Sciatic nerve (tissue), 2 donors: Measurements from ENCODE around the gene TMEM151B. TPM values are rescaled to one million over a fixed set of nuclear protein-coding genes. Genes with fewer than 3 reads are reported as not detected.

Source experiments
- ATAC-seq: fragments of 200-7000 bp; cut with Tn5 transposase; one replicate; pipeline ENCODE4 v1.9.1; 2020; ENCODE audit warnings: mild to moderate bottlenecking, moderate library complexity
- DNase-seq: peaks from one replicate; pipeline ENCODE4 v3.0.0-alpha.2; 2020; ENCODE audit warnings: low spot score
- intact Hi-C: fragments of 100-400 bp; cut with DNase I; formaldehyde crosslinking; loops from one replicate; pipeline ENCODE4 v1.14.2; 2022
- total RNA-seq: library from RNA; stranded (reverse); fragmentation: NEBNext Ultra II Directional; extraction: Animal tissue kit (Norgen Biotek cat#: 25700); gene quantifications from one replicate; pipeline ENCODE4 v1.2.1, GENCODE V29; 2021
- donor health status: DM: no; HTN: no; CAD: no.
- donor health status: DM: no; HTN: no; CAD: no.

TMEM151B gene
- not detected for total RNA-seq

GRCh38 chr6:44269921-44270525 lies at the start of gene TMEM151B:
Gene TMEM151B, plus strand, starts transcription at chr6:44270450. Its CDS starts 293 bp downstream, at chr6:44270743.
- no peak for DNase-seq
- intact Hi-C loops: loop anchor here (5.0 kb wide), 1 partner anchor 1598 kb away; no protein-coding TSS in a partner anchor
- no peak for ATAC-seq

- no peak for ATAC-seq
- DNase-seq: no peak
- intact Hi-C loops: loop anchor here (1.0 kb wide), 1 partner anchor 45 kb away; no protein-coding TSS in a partner anchor
Measured at GRCh38 chr6:44220913-44221290, 49.3 kb upstream of the TMEM151B start.

DNA sequence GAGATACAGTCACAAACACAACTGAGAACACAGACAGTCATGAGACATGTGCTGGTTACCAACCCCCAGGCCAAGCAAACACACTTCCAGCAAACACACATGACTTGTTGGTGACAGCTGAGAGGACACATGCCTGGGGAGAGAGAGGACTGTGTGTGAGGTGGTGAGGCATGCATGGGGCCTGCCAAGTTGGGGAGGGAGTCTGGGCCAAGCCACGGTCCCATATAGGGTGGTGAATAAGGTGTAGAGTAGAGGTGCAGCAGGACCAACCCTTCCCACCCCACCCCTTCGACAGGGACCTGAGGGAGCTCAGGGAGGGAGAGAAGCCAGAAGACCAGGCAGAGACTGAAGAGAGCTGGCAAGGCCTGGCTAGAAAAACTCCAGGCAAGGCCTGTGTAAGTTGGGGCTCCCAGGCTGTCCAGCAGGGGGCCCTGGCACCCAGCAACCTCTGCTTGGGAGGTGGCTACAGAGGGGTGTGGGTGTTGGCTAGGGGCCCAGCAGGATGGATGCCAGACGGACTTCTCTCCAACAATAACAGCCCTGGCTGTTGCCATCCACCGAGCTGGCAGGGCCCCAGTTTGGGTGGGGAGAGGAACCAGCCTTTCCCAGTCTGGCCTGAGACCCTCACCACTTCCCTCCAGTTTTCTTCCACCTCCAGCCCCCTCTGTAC lies 48.8 kb upstream of the TMEM151B start:
- intact Hi-C loops: no loop called here
- ATAC-seq: peak; percentile 66

DNA sequence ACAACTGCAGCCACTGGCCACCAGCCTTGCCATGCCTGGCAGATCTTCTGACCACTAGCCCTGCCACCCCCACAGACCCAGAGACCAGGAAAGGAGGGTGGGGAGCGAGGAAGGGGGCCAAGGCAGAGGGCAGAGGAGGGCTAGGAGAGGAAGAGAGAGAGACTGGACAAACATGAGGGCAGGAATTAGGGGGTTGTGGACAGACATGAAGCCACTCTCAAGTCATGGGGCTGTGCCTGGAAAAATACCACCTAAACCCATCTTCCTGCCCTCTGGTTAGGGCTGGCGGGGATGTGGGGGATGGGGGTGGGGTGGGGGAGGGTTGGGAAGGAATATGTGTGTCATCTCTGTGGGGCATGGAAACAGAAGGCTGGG lies 48.3 kb upstream of the TMEM151B start:
- ATAC-seq: no peak
- DNase-seq: no peak
- intact Hi-C loops: no loop called here

More for the DNA sequence above, 48.8 kb upstream of the TMEM151B start:
- DNase-seq: peak; percentile 94

DNA sequence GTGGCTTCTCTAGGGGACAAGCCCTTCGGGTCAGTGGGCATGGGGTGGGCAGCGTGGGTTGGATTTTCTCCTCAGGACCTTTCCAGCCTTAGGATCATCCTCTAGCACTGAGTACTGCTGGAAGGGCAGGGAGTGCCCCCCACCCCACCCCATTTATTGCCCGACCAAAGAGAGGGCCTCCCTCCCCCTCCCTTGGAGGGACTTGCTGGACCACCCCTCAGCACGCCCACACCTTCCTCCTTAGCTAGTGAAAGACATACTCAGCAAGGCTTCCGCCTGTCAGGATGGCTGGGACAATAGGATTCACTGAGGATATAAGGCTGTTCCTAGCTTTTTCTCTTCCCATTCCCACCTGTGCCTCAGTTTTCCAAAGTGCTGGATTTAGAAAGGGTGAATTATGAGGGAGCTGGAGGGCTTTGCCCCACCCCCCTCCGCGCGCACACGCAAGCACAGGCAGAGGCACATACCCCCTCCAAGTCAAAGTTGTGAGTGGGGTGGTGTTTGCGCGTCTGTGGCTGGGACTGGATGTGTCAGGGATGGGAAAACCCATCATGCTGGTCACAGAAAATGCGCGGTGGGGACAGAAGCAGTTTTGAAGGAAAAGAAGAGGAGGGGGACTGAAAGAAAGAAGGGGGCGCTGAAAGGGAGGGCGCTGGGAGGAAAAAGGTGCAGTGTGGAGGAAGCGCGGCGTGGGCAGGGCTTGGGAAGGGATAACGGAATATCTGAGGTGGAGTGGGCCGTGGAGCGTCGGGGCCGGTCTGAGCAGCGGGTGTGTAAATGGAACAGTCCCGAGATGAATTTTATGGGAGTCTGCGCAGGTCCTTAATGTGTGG lies 47.5 kb upstream of the TMEM151B start:
- intact Hi-C loops: no loop called here
- ATAC-seq (peak; percentile 1), DNase-seq (no peak)

DNA sequence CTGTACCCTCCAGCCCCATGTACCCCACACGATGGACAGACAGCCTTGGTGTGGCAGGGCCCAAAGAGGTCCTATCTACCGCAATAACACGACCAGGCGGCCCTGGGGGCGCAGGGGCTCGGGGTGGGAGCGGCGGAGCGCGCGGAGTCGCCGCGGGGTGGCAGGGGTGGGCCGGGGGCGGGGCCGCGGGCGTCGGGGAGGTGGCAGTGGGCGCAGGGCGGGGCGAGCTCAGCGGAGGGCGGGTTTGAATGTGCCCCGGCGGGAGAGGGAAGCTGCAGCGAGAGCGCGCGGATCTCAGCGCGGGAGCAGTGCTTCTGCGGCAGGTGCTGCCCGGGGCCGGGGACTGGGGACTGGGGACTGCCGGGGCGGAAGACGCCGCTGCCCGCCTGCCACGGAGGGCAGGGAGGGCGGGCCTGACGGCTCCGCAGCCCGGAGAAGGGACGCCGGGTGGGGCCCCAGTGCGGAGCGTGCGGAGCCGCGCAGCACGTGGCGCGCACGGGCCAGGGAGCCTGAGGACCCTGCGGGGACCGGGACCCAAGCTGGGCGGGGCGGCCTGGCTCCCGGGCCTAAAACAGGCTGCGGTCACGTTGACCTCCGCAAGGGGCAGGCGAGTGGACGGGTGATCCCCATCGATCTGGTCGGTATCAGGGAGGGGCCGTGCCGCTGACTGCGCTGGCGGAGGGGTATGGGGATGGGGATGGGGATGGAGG lies 46.8 kb upstream of the TMEM151B start, which contains the start of gene SLC29A1:
Gene SLC29A1 (plus strand): TSS at position 277 of the 710 bp plus-strand sequence. CDS start 3,719 bp downstream, outside the sequence.
- DNase-seq (peak; percentile 89), ATAC-seq (peak; percentile 9)
- intact Hi-C loops: no loop called here

DNA sequence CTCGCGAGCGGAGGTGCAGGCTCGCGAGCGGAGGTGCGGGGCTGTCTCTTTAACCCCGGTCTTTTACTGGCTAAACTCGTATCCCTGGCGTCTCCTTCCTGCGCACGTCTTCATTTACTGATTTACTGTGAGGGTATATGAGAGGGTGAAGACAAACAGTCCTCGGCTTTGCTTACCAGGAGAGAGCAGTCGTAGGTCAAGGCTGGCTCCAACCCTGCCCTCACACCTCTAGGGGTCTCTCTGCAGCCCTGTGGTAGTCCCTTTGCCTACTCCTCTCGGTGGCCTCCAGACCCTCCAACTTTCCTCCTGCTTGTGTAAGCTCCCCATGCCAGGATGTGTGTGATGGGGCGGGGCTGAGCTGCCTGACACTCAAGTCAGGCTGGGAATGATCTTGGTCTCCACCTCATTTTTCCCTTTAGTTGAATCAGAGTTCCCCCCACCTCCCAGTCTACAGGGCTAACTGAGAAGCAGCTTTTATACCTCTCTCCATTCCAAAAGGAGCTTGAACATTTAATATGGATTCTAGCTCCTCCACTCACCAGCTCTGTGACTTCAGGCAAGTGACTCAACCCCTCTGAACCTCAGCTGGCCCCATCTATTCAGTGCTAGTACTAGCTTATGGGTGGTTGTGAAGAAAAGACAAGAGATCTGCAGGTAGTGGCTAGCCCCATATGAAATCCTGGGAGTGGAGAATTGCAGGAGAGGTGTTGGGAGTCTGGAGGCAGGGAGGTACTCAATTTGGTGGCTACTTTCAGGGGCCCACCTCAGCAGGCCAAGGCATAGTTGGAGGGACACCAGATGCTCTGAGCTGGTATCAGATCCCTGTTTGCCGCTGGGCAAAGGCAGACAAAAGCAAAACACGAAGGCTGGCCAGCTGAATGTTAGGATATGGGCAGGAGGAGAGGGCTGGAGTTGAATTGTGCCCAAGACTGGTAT lies 46.0 kb upstream of the TMEM151B start:
- DNase-seq: no peak

DNA sequence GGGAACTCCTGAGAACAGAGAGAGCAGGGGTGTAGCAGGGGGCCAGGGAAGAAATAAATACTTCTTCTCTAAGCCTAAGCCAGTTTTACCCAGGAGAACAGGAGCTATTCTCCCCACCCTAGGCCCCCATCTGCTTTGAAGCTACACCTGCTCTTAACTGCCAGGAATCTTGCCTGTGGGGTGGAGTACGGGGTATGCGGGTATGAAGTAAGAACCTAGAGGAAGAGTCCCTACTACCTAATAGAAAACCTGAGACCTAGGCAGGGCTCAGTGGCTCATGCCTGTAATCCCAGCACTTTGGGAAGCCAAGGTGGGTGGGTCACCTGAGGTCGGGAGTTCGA lies 45.3 kb upstream of the TMEM151B start:
- DNase-seq (no peak), ATAC-seq (no peak)
- intact Hi-C loops: no loop called here

More for the DNA sequence above, 46.0 kb upstream of the TMEM151B start:
- intact Hi-C loops: no loop called here
- no peak for ATAC-seq

GRCh38 chr6:44225579-44226325 lies 44.5 kb upstream of the TMEM151B start:
- no peak for ATAC-seq
- intact Hi-C loops: no loop called here
- no peak for DNase-seq

DNA sequence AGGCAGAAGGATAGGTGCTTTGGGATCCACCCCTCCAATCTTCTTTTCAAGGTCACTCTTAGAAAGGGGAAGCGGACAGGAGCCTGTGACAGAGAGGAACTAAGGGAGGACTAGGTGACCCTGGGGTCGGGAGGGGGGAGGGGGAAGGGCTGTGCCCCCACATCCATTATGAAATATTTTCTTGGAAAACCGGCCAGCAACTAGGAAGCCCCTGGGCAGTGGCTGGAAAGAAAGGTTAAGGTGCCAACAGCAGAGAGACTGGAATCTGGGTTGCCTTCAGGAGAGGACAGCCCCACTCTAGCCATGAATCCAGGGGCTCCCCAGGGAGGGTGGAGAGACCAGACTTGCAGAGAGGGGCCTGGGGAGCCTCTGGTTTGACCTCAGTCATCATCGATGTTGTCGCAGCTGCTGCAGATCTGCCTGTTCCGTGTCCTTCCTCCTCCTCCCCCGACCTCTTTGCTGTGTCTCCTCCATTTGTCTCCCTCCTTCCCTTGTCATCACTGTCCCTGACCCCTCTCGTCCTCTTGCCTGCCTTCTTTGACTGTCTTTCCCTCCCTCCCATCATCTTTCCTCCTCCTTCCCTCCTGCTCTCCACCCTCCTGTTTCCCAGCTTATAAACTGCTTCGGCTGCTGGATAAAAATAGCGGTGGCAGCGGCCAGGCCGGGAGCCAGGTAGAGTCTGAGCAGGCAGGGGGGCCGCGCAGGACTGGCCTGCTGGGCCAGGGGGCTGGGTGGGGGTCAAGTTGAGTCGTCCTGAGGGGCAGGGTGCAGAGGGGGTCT lies 43.7 kb upstream of the TMEM151B start:
- ATAC-seq: peak; percentile 23
- intact Hi-C loops: no loop called here
- peak; percentile 64 for DNase-seq

DNA sequence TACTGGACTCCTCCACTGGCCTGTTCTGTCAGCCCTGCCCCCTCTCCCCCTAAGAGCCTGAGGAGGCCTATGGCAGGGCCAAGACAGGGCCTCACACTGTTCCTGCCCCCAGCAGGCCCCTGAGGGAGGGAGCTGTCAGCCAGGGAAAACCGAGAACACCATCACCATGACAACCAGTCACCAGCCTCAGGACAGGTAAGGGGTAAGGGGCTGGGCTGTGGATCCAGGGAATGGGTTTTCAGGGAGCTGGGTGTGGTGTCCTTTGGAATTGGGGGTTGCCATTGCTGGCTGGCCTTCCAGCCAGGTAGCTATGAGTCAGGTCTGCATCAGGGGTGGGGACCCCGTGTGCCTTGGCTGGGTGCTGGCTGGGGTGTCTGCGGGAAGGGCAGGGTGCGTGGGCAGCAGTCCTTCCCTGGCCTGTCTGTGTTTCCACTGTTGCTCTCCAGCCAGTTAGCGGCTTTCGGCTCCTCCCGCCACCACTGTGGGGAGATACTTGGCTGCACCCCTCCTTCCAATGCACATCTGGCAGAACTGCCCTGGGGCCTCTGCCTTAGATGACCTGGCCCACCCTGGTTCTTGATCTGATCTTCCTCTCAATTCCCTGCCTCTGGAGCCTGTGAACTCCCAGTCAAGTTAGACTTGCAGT lies 43.0 kb upstream of the TMEM151B start:
- ATAC-seq: peak; percentile 8
- peak; percentile 61 for DNase-seq
- intact Hi-C loops: no loop called here

DNA sequence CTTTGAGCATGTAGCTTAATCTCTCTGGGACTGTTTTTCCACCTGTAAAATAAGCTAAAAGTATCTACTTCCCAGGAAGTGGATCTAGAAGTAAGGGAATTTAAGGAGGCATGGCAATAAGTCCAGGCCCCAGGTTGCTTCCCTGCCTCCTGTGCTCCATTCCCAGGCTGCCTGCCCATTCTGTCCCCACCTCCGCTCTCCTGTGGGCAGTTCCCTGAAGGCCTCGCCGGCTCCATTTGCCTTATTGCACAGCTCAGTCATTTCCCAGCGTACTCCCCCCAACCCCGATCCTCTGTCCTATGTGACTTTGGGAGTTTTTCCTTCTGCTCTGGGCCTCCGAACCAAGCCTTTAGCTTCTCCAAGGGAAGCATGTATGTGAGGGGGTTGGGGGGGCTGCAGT lies 42.2 kb upstream of the TMEM151B start:
- ATAC-seq: no peak
- intact Hi-C loops: no loop called here
- no peak for DNase-seq

GRCh38 chr6:44228433-44228832 lies 41.8 kb upstream of the TMEM151B start:
- intact Hi-C loops: no loop called here
- no peak for ATAC-seq
- DNase-seq: no peak

GRCh38 chr6:44228836-44229235 lies 41.4 kb upstream of the TMEM151B start:
- intact Hi-C loops: no loop called here
- DNase-seq: no peak
- no peak for ATAC-seq

- no peak for DNase-seq
- intact Hi-C loops: no loop called here
- ATAC-seq: no peak
Measured at GRCh38 chr6:44229376-44230033, 40.7 kb upstream of the TMEM151B start.
